Measurements from ENCODE around the gene SSBP3.

Gene SSBP3

DNA sequence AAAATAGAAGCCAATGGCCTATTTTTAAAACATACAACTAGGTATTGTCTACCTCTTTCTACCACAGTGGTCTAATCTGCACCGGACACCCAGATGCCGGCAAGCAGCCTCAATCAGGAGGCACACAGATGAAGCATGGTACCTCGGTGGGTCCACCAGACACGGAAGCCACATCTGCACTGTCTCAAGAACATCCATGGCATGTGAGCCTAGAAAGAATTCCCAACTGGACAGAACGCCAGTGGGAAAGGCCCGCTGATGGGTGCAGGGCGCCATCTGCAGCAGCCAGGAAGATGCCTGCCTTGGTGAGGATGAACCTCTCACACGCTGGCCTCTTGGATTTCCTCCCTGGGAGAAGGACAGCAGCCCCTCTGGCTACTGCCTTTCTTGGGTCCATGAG lies 126.7 kb downstream of the SSBP3 start:
- DNase-seq = no peak

DNA sequence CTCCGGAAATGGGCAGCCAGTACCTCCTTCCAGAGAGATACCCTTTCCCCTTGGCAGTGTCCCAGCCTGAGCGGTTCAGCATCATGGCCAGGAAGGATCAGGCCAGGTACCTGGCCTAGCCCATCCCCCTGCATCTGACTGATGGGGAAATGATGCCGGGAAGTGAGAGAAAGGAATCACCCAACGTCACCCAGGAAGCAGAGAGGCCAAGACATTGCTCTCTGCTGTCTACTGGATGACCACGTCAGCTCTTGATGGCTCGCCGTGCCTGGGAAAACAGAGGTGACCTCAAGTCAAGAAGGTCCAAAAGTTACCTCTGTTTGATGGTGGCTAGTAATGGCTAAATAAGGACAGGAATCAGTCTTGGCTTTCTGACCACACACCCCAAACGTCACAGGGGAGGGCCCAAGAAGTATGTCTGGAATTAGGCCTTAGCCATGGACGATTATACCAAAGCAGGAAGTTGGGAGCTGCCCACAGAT lies 127.2 kb downstream of the SSBP3 start:
- DNase-seq = no peak

DNA sequence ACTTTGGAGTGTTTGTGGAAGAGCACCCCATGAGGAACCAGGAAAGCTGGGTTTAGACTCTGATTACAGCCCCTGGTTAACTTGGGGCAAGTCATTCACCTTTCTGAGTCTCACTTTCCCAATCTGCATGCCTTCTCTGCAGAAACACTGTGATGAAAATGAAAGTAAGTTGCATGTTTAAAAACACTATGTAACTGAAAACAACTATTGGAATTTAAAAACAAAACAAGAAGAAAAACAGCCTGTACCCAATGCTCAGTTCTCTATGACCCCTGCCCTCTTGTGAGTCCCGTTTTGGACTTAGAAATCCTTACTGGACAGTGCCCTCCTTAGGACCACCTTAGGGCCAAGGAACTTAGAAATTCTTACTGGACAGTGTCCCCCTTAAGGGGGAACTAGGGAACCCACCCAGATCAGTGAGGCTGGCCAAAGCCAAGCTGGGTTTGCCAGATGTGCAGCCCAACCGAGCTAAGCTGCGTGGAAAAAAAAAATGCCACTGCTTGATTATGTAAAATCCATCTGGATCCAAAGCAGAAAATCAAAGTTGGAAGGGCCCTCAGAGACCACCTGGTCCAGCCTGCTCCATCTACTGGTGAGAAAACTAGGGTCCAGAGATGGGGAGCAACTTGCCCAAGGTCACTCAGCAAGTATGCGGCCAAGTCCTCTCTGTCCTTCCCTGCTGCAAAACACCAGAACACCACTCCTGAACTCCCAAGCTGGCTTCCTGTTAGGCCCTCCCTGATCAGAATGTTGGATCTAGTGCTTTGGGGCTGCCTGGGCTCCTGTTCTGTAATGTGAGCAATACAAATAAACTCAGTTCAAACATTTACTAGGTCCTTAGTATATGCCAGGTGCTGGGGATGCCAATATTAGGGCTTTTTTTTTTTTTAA lies 128.5 kb downstream of the SSBP3 start:
- DNase-seq = no peak

DNA sequence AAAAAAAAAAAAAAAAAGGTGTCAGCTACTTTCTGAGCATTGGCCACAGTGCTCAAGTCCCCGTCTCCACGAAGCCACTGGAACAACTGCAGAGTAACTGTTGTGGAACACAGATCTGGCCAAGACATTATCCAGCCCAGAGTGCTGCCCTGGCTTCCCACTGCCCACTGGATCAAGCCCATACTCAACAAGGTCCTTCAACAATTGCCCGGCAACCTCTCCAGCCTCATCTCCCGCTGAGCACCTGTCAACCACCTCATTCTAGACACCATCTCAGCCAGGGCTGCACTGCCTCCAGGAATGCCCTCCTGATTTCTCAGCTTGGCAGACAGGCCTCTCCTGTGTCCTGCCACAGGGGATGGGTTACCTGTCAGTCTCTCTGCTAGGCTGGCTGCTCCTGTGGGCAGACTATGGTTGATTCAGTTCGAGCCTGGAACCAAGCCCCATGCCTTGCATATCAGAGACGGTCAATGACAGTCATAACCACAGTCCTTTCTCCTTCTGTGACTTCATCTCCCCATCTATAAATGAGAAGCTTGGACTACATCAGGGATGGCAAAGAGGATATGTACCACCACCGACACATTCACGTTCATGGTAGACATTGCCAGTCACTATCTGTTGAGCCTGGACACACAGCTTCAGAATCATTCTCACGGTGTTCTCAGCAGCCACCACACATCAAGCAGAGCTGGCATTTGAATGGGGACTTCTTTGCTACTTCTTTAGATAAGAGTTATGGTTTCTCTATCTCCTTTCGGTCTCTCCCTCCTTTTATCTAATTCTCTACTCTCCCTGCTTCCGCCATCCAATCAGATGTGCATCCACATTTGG lies 129.4 kb downstream of the SSBP3 start:
- no peak for DNase-seq

DNA sequence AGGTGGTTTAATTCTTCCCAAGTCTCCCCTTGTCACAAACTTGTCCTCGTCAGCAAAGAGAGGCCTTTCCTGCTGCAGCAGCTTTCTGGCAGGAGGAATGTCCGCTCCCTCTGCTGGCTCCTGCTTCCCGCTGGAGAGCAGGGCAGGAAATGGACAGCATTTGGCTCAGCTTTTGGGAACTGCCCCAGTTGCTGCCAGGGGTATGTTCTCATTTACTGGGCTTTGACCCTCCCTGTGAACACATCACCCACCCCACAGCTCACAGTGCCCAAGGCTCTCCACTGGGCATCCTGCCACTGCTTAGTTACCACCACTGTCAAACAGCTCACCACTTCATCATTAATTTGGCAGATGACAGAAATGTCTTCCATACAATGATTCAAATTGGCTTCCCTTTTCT lies 130.8 kb downstream of the SSBP3 start:
- DNase-seq = no peak

DNA sequence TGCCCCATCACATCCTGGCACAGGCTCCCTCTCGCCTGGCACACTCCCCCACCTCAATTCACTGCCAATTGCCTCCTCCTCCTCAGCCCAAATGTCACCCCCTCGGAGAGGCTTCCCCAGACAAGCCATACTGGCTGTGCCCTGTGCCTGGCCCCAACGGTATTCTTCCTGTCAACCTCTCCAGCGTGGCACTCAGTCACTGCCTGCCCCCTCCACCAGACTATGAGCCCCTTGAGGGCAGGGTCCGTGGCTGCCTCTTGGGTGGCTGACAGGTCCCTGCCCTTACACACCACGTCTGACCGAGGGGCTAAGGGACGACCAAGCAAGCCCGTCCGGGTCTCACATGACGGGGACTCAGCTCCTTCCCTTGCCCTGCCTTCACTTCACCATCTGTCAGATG lies 131.3 kb downstream of the SSBP3 start:
- no peak for DNase-seq

DNA sequence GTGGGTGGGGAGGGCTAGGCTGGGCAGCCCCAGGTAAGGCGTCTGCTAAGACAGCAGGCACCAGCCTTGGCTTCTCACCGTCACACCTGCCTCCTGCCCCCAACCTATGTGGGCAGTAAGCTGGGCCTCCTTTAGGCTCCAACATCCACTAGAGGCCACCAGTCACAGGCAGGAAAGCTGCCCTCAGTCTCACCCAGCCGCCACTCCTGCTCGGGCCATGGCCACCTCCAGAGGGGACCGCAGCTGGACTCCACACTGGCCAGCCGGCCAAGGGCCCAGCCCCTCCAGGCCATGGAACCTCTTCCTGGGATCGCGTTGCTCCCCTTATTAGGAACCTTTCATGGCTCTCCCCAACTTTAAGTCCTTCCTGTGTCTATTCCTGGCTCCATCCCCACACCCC lies 131.7 kb downstream of the SSBP3 start:
- no peak for DNase-seq

DNA sequence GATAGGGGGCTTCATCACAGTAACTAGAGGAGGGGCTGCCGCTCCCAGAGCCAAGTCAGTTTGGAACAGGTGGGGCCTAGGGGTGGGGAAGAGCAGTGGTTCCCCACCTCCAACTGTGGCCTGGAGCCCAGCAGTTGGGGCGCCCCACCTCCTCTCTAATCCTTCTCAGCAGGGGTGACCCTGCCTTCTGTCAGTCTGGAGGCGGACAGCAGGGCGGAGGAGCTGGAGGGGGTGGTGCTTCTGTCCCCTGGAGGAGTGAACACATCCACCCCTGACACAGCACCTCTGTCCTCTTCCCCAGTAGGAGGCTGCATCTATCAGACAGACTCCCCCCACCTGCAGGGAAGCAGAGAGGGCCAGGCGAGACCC lies 132.4 kb downstream of the SSBP3 start:
- DNase-seq = no peak

DNA sequence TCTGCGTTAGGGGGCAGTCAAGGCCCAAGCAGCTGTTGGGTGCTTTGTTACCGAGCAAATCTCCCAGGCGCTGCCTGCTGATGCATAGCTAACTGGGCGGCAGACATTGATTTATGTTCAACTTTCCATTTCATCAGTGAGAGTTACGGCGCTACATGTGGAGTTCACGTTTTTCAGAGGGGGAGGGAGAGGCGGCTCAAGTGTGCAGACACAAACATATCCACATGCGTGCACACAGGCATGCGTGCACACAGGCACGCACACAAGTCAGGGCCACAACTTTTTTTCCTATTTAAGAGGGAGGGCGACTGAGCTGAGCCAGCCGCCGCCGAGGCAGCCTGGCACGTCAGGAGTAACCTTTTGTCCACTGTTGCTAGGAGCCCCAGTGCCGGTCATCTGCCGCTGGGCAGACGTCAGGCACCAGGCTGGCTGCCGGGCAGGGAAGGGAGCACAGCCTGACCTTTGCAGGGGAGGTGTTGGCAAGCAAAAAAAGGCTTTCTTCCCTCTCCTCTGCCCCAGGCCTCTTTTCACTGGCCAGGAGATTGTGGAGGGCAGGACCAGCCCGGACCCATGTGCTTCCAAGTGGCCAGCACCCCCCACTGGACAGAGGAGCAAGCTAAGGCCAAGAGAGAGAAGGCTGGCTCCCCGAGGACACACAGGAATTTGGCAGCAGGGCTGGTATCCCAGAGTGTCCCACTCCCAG lies 133.0 kb downstream of the SSBP3 start:
- no peak for DNase-seq

DNA sequence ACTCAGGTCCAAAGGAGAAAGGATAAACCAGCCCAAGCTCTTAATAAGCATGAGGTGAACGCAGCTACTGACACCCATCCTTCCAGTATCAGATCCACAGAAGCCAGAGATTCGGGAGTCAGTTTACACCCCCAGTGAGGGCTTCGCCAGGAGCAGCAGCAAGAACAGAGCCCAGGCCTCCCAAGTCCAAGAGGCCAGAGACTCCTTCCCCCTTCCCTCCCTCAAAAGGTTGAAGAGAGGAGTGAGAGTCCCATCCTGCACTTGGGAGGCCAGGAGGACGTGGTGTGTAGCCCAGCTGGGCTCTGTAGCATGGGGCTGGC lies 133.5 kb downstream of the SSBP3 start:
- DNase-seq = no peak

DNA sequence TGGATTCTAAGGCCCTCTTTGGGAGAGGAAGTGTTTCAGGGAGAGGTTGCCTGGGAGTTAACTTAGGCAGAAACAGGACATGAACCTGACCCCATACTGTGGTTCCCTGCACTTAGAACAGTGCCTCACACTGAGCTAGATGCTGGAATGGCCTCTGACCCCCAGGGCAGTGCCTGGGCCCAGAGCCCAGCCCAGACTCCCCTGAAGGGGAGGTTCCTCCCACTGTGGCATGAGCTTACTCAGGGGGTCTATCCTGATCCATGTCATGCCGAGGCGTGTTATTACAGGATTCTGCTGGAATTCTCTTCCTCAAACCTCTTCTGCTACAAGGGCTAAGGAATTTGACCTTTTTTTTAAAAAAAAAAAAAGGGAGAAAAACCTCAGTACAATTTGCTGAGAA lies 134.1 kb downstream of the SSBP3 start:
- no peak for DNase-seq

DNA sequence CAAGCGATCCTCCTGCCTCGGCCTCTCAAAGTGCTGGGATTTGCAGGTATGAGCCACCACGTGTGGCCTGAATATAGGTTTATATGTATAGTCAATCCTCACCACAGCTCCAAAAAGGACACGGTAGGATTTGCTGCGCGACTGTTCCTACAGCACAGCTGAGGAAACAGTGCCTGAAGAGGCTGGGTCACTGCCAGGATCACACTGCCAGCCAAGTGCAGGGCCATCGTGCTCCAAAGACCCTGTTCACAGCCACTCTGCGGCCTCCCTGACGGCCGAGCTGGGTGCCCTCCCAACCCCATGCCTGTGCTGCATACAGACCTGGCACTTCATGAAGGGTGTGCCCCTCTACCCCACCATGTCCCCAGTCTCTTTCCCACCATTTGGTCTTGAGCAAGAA lies 134.9 kb downstream of the SSBP3 start:
- DNase-seq = no peak

DNA sequence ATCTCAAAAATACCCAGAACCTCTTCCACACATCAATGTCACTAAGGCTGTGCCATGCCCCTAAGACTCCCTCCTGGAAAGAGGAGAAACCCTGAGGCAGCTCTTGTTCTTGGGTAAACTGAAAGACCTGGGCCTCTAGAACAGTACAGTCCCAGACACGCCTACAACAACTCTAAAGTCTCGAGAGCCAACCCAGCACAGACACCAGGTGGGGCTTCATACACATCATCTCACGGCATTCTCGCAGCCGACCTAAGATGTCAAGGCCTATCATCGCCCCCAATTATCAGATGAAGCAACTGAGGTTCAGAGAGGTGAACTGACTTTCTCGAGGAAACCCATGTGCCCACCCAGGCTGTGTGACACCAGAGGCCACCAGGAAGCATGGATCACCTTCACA lies 135.7 kb downstream of the SSBP3 start:
- DNase-seq = no peak

DNA sequence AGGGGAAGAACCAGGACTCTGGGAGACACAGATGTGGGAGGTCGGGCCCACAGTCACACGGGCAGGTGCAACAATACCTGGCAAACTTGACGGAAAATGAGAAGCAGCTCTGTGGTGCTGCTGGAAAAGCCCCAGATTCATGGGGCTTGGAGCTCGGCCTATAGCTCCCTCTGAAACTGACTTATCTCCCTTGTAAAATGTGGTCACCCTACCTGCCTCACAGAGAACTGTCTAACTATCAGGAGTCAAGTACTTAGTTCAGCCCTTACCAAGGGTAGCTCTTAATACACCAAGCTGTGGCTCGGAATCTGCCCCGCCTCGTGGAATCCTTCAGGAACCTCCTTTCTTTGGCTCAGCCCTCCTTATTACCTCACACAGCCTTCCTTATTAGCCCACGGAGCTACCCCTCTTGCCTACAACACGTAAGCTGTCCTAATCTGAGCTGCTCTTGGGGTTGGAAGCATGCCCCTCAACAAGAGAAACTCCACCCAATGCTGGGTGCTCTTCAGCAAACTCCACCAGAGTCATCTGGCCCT lies 137.4 kb downstream of the SSBP3 start:
- no peak for DNase-seq

DNA sequence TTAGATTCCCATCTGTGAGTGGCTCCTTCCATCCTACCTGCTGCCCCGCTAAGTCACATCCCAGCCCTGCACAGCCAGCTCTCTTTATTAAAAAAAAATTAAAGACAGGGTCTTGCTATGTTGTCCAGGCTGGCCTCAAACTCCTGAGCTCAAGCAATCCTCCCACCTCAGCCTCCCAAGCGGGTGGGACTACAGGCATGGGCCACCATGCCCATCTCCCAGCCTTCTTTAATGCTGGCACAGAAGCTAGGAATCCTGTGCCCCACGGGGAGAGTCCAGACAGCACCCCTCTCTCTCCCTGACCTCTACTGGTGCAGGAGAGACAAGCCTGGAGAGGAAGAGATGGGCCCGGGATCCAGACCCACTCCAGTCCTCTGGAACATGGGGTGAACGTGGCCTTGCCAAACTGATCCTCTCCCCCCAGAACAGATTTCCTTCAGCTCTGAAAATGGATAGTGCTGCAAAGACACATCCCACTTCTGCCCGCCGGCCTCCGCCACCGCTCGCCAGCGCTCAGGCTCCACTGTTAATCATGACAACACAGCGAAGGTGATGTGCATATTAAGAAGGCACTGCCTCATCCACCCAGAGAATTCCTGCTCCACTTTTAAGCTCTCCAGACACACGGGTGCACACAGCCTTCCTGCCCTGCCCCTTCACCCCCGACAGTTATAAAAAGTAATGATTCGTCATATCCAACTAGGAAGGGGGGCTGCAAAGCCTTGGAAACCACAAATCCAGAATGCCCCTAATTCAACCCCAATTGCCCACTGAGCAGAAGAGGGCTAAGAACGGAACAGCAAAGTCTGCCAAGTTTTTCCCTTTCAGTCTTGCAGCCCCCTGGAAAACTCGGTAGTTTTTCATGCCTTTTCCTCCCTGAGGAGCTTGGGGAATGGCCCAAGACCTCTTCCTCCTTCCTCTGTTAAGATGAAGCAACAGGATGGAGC lies 138.1 kb downstream of the SSBP3 start:
- DNase-seq = no peak

DNA sequence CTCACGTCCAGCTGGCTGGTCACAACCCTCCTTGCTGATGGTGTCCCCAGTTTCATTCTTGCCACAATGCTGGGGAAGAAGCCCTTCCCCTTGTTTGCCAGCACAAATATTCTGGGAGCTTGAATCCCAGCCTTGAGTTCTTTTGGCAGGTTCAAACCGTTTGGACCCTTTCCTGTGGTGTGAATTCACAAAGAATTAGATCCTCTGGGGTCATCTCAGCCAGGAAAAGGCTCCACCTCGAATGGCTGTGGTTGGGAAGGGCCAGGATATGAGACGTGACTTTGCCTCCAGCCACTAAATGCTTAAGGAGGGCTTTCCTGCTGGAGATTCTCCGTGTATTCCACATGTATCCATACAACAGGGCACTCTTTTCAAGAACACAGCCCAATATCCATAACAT lies 139.3 kb downstream of the SSBP3 start:
- DNase-seq = no peak

DNA sequence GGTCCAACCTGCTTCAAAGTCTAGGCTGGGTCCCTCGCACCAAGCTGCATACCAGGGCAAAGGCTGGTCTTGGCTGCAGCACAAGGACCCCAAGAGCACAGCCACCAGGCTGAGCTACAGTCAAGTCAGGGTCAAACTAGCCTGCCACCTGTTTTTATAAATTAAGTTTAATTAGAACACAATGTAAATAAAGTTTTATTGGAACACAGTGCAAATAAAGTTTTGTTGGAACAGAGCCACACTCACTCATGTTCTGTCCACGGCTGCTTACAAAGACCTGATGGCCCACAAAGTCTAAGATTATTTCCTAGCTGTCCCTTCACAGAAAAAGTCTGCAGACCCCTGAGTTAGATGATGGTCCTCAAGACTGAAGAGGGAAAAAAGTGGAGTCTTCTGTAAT lies 140.0 kb downstream of the SSBP3 start:
- no peak for DNase-seq

DNA sequence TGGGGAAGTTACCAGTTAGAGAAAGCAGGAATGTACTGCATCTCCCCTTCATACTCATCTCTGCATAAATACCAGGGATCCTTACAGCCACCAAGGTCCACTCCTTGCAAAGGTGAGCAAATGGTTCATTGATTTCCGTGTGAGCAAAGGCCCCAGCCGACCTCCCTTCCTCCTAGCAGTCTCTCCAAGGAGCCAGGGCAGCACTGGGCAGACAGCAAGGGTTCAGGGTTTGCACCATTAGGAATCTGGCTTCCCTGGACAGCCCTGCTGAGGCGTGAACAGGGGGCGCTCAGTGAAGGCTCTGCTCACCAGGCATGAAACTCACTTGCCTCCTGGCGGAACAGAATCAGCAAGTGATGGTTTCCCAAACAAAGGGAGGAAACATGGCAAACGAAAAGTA lies 140.5 kb downstream of the SSBP3 start:
- no peak for DNase-seq

DNA sequence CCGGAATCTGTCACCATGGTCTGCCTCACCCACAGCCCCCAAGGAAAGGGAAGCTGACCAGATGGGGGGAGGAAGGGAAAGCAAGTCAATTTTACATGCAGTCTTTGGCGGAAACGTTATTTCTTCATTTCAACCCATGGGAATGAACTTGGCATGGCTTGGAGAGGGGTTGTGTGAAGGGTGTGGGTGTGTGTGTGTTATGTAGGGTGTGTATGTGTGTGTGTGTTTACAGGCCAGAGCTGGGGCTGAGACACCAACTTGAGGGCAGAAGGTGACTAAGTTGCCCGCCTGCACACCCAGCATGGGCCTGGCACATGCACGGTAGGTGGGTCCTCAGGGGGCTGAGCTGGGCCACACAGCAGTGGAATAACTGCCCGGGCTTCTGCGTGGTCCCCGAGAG lies 141.1 kb downstream of the SSBP3 start:
- DNase-seq = no peak

DNA sequence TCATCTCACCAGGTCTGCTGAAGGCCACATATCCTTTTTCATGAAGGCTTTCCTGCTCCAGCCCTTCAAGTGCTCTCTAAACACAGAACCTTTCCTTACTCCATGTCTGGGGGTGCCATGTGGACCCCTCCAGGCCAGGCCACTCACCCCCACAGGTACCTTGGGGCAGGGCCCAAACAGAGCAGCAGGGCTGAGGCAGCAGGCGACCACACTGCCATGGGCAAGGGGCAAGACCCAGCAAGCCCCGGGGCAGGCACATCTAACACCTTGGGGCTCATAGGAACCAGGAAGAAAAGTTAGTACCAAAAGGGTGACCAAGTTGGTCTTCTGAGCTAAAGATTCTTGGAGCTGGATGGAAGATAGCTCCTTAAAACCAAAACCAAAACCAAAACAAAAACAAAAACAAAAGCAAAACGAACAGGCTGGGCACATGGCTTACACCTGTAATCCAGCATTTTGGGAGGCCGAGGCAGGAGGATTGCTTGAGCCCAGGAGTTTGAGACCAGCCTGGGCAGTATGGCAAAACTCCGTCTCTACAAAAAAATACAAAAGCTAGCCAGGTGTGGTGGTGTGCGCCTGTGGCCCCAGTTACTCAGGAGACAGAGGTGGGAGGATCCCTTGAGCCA lies 142.5 kb downstream of the SSBP3 start:
- DNase-seq = no peak

DNA sequence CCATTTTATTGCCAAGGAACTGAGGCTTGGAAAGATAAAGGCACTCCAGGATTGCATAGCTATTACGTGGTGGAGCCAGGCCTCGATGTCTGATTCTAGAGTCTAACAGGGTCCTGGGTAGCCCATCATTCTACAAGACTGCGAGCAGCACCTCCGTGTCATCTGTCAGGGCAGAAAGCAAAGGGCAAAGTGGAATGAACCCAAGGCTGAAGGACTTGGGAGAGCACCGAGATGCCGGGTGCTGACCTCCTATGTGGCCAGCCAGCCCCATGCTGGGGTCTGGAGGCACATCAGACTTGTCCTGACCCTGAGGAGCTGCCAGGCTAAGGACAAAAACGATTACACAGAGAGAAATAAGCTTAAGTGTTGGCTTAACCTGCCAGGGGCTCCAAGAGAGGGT lies 143.9 kb downstream of the SSBP3 start:
- DNase-seq = no peak

DNA sequence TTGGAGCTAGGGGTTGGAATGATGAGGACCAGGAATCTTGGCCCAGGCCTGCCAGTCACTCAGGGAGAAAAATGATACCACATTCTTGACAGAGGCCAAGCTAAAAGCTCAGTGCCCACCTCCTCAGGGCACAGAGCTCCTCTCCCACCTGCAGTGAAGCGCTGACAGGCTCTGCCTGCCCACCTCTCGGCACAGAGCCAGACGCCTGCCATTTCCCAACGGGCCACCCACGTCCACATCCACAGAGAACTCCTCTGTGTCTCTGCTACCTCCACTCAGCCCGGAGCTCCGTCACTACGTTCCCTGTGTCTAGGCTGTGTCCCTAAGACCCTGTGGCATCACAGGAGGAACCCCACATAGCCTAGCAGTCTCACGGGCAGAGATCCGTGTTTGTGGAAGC lies 145.4 kb downstream of the SSBP3 start:
- no peak for DNase-seq
